ENCODE measurements around the gene CDCA3. TPM values are rescaled to one million over a fixed set of nuclear protein-coding genes. Genes with fewer than 3 reads are reported as not detected.

The CDCA3 gene
- total and polyA plus RNA-seq, 2 donors (not counting 1 experiment from before 2014, with no cell fraction given): 9.1 to 9.4 TPM

GRCh38 chr12:6832125-6832524 is 19.0 kb downstream of the CDCA3 start:
- H3K36me3 ChIP-seq (ENCODE audit: control insufficient read depth, insufficient read depth, low read length): peaks cover 27% of the 10 kb centered on the region
- H3K4me1 ChIP-seq (ENCODE audit: control insufficient read depth, extremely low read depth, insufficient read depth, low read length): peaks cover 7% of the 10 kb centered on the region
- TF ChIP-seq CTCF (conservative IDR thresholded peaks at IDR 0.05 in 1 of 2, IDR thresholded peaks at IDR 0.05 in 1 of 2; ENCODE audit: low read depth in 1 of 2, low read length in 2 of 2): no peak
- no peak for TF ChIP-seq EZH2 (IDR thresholded peaks at IDR 0.05; ENCODE audit: low read length, missing control alignments)
- H2AFZ ChIP-seq (ENCODE audit: low read length): no peak overlapping the region
- no peak overlapping the region for H3K9ac ChIP-seq (ENCODE audit: insufficient read depth, low read length)
- peaks cover 26% of the 10 kb centered on the region for H3K79me2 ChIP-seq (ENCODE audit: control insufficient read depth, insufficient read depth, low read length)
- no peak overlapping the region for H3K4me3 ChIP-seq (replicated peaks in 1 of 4; ENCODE audit: control extremely low read depth in 1 of 4, insufficient read depth in 1 of 4, low read depth in 3 of 4, low read length in 4 of 4)
- H4K20me1 ChIP-seq (ENCODE audit: control insufficient read depth, extremely low read depth, insufficient read depth, low read length): no peaks in the 10 kb centered on the region
- no peaks in the 10 kb centered on the region for H3K9me3 ChIP-seq (ENCODE audit: control insufficient read depth, insufficient read depth, low read depth, low read length)
- no peak overlapping the region for H3K27ac ChIP-seq (ENCODE audit: insufficient read depth, low read length)
- H3K4me2 ChIP-seq (ENCODE audit: extremely low read depth, insufficient read depth, low read length): no peak overlapping the region
- H3K27me3 ChIP-seq (ENCODE audit: control insufficient read depth, insufficient read depth, low read length): no peaks in the 10 kb centered on the region
- no peak for DNase-seq (ENCODE audit: low read depth in 2 of 2)

- TF ChIP-seq CTCF (conservative IDR thresholded peaks at IDR 0.05 in 1 of 2, IDR thresholded peaks at IDR 0.05 in 1 of 2; ENCODE audit: low read depth in 1 of 2, low read length in 2 of 2): no peak
- TF ChIP-seq EZH2 (IDR thresholded peaks at IDR 0.05; ENCODE audit: low read length, missing control alignments): no peak
- no peaks in the 10 kb centered on the region for H4K20me1 ChIP-seq (ENCODE audit: control insufficient read depth, extremely low read depth, insufficient read depth, low read length)
- no peak overlapping the region for H2AFZ ChIP-seq (ENCODE audit: low read length)
- H3K4me2 ChIP-seq (ENCODE audit: extremely low read depth, insufficient read depth, low read length): no peak overlapping the region
- peaks cover 24% of the 10 kb centered on the region for H3K36me3 ChIP-seq (ENCODE audit: control insufficient read depth, insufficient read depth, low read length)
- H3K9ac ChIP-seq (ENCODE audit: insufficient read depth, low read length): no peak overlapping the region
- H3K9me3 ChIP-seq (ENCODE audit: control insufficient read depth, insufficient read depth, low read depth, low read length): no peaks in the 10 kb centered on the region
- H3K27ac ChIP-seq (ENCODE audit: insufficient read depth, low read length): no peak overlapping the region
- no peak for DNase-seq (ENCODE audit: low read depth in 2 of 2)
- H3K4me3 ChIP-seq (replicated peaks in 1 of 4; ENCODE audit: control extremely low read depth in 1 of 4, insufficient read depth in 1 of 4, low read depth in 3 of 4, low read length in 4 of 4): no peak overlapping the region
- no peaks in the 10 kb centered on the region for H3K27me3 ChIP-seq (ENCODE audit: control insufficient read depth, insufficient read depth, low read length)
- peaks cover 26% of the 10 kb centered on the region for H3K79me2 ChIP-seq (ENCODE audit: control insufficient read depth, insufficient read depth, low read length)
- H3K4me1 ChIP-seq (ENCODE audit: control insufficient read depth, extremely low read depth, insufficient read depth, low read length): peaks cover 10% of the 10 kb centered on the region
These were observed 19.6 kb downstream of the CDCA3 start for GRCh38 chr12:6831450-6831995.

- Histone ChIP-seq H3K79me2 (ENCODE audit: control insufficient read depth, insufficient read depth, low read length) (peaks cover 26% of the 10 kb centered on the region), H3K27ac (ENCODE audit: insufficient read depth, low read length) (no peak overlapping the region), H3K4me1 (ENCODE audit: control insufficient read depth, extremely low read depth, insufficient read depth, low read length) (peaks cover 10% of the 10 kb centered on the region), H3K27me3 (ENCODE audit: control insufficient read depth, insufficient read depth, low read length) (no peaks in the 10 kb centered on the region), H2AFZ (ENCODE audit: low read length) (no peak overlapping the region), H4K20me1 (ENCODE audit: control insufficient read depth, extremely low read depth, insufficient read depth, low read length) (no peaks in the 10 kb centered on the region), H3K9ac (ENCODE audit: insufficient read depth, low read length) (no peak overlapping the region), H3K9me3 (ENCODE audit: control insufficient read depth, insufficient read depth, low read depth, low read length) (no peaks in the 10 kb centered on the region), H3K4me2 (ENCODE audit: extremely low read depth, insufficient read depth, low read length) (no peak overlapping the region), H3K4me3 (replicated peaks in 1 of 4; ENCODE audit: control extremely low read depth in 1 of 4, insufficient read depth in 1 of 4, low read depth in 3 of 4, low read length in 4 of 4) (no peak overlapping the region), H3K36me3 (ENCODE audit: control insufficient read depth, insufficient read depth, low read length) (peaks cover 25% of the 10 kb centered on the region)
- DNase-seq (ENCODE audit: low read depth in 2 of 2): no peak
- TF ChIP-seq EZH2 (IDR thresholded peaks at IDR 0.05; ENCODE audit: low read length, missing control alignments): no peak
- TF ChIP-seq CTCF (conservative IDR thresholded peaks at IDR 0.05 in 1 of 2, IDR thresholded peaks at IDR 0.05 in 1 of 2; ENCODE audit: low read depth in 1 of 2, low read length in 2 of 2): no peak
These were observed 20.1 kb downstream of the CDCA3 start for GRCh38 chr12:6830999-6831398.
